Right forelimb (tissue), 1 donor: Measurements from ENCODE around the gene PPA2.
"Not testable (repeated sequence)": the region's sequence is repeated elsewhere in the genome, so short reads cannot be mapped to it uniquely, and the experiment has no call there.

Experiments used
- DNase-seq: peaks from one replicate; pipeline ENCODE4 v3.0.0-alpha.2; 2018

Gene PPA2

GRCh38 chr4:105458001-105458400 lies 15.9 kb downstream of the PPA2 start:
- DNase-seq = no peak

- DNase-seq = no peak
Observed at GRCh38 chr4:105455998-105456397, 17.9 kb downstream of the PPA2 start.

GRCh38 chr4:105455182-105455581 lies 18.7 kb downstream of the PPA2 start:
- no peak for DNase-seq

- no peak for DNase-seq
Observed at GRCh38 chr4:105453550-105454205, 20.2 kb downstream of the PPA2 start.

- DNase-seq = no peak
Observed at GRCh38 chr4:105451346-105451745, 22.5 kb downstream of the PPA2 start.

GRCh38 chr4:105440890-105441289 lies 33.0 kb downstream of the PPA2 start:
- no peak for DNase-seq

GRCh38 chr4:105437637-105438036 lies 36.2 kb downstream of the PPA2 start:
- no peak for DNase-seq

GRCh38 chr4:105436414-105436813 lies 37.4 kb downstream of the PPA2 start:
- DNase-seq = no peak

- DNase-seq = no peak
Observed at GRCh38 chr4:105434940-105435339, 38.9 kb downstream of the PPA2 start.

GRCh38 chr4:105433421-105433820 lies 40.4 kb downstream of the PPA2 start:
- DNase-seq = no peak

- DNase-seq = no peak
Observed at GRCh38 chr4:105432438-105432837, 41.4 kb downstream of the PPA2 start.

- no peak for DNase-seq
Observed at GRCh38 chr4:105430811-105431210, 43.1 kb downstream of the PPA2 start.

- DNase-seq = no peak
Observed at GRCh38 chr4:105426187-105426897, 47.5 kb downstream of the PPA2 start.

- no peak for DNase-seq
Observed at GRCh38 chr4:105422207-105422920, 51.5 kb downstream of the PPA2 start.

- DNase-seq = no peak
Observed at GRCh38 chr4:105417624-105418023, 56.2 kb downstream of the PPA2 start.

GRCh38 chr4:105415281-105415744 lies 58.5 kb downstream of the PPA2 start:
- DNase-seq = no peak

- DNase-seq = no peak
Observed at GRCh38 chr4:105414316-105414715, 59.5 kb downstream of the PPA2 start.

- not testable (repeated sequence) for DNase-seq
Observed at GRCh38 chr4:105409135-105409534, 64.7 kb downstream of the PPA2 start.

GRCh38 chr4:105400901-105401677 lies 72.8 kb downstream of the PPA2 start:
- DNase-seq = no peak

GRCh38 chr4:105399532-105400161 lies 74.2 kb downstream of the PPA2 start:
- no peak for DNase-seq

GRCh38 chr4:105392858-105393257 lies 81.0 kb downstream of the PPA2 start:
- no peak for DNase-seq

- no peak for DNase-seq
Observed at GRCh38 chr4:105389167-105389566, 84.7 kb downstream of the PPA2 start.

GRCh38 chr4:105387466-105387865 lies 86.4 kb downstream of the PPA2 start:
- no peak for DNase-seq
